Activated naive CD4-positive, alpha-beta T cell treated with anti-CD3 and anti-CD28 coated beads, Interleukin-2, amount 50 U/mL, for 16 hours (primary cell): Measurements from ENCODE around the gene SCAF1.
"Not testable (repeated sequence)": the region's sequence is repeated elsewhere in the genome, so short reads cannot be mapped to it uniquely, and the experiment has no call there.

Experiments
- DNase-seq: peaks from one replicate; pipeline ENCODE4 v3.0.0-alpha.2; 2020

Gene SCAF1

DNA sequence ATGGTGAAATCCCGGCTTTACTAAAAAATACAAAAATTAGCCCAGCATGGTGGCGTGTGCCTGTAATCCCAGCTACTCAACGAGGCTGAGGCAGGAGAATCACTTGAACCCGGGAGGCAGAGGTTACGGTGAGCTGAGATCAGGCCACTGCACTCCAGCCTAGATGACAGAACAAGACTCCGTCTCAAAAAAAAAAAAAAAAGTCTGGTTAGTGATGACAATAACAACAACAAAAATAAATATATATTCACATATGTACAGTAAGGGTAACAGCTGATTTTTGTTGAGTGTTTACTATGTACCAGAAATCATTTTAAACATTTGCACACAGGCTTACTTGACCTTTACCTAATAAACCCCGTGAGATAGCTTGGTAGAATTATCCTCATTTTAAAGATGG lies 25.1 kb upstream of the SCAF1 start:
- DNase-seq, result no peak

DNA sequence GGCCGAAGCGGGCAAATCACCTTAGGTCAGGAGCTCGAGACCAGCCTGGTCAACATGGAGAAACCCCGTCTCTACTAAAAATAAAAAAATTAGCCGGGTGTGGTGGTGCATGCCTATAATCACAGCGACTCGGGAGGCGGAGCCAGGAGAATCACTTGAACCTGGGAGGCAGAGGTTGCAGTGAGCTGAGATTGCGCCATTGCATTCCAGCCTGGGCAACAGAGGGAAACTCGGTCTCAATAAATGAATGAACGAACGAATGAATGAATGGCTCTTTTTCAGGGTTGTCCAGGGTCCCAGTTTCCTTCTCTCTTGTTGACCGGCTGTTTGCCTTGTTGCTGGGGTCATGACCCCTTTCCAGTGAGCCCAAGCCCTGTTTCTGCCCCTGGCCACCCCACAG lies 24.1 kb upstream of the SCAF1 start:
- not testable (repeated sequence) for DNase-seq

DNA sequence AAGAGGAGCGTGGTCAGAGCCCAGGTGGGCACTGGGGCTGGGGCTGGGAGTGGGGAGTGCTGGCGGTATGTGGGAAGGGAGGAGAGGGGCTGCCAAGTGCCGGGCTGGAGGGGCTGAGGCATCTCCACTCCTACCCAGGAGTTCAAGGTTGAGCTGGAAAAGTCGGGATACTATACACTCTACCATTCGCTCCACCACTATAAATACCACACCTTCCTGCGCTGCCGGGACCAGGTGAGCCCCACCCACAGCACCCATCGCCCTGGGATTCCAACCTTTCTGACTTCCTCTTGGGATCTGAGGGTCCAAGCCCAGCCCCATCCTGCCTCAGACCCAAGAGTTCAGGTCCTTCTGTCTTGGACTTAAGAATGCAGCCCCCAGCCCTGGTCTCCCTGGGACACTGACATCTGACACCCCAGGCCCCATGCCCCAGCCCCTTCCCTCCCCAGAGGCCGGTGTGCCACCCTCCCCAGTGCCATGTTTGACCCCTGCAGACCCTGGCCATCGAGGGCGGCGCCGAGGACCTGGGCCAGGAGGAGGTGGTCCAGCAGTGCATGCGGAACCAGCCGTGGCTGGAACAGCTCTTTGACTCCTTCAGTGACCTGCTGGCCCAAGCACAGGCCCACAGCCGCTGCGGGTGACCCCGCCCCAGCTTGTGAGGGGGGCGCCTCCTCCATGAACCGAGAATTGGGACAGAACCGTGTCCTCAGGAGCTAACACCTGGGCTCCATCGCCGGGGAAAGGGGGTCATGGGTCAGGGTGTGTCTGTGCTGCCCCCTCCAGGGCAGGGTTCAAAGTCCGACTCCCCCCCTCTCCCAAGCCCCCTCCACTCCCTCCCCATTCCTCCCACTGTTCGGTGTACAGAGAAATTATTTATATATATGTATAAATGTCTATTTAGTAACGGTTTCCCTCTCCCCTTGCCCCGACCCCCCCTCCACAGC lies 16.8 kb upstream of the SCAF1 start:
- DNase-seq, result no peak

DNA sequence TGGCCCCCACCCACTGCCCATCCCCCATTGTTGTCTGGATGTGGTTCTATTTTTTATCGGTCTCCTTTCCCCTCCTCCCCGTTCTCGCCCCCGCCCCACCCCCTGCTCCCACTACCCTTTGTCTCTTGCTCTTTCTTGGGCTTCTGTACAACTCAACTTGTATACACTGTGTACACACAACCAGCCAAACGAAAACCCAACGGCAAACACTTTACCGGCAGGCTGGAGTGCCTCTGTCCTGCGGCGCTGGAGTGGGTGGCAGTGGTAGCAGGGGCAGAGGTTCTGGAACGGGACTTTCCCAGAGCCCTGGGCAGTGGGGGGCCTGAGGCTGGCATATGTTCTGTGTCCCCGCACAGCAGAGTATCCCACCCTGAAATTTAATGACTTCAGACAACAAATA lies 15.8 kb upstream of the SCAF1 start:
- DNase-seq, result no peak

DNA sequence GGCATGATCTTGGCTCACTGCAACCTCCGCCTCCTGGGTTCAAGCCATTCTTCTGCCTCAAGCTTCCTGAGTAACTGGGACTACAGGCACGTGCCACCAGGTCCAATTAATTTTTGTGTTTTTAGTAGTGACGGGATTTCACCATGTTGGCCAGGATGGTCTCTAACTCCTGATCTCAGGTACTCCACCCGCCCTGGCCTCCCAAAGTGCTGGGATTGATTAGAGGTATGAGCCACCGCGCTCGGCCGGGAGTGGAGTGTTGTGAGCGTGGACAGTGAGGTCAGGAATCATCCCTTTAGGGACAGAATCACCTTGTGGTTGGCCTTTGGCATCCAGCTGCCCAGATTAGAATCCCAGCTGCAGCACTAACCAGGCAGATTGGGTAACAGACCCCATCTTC lies 12.3 kb upstream of the SCAF1 start:
- no peak for DNase-seq

DNA sequence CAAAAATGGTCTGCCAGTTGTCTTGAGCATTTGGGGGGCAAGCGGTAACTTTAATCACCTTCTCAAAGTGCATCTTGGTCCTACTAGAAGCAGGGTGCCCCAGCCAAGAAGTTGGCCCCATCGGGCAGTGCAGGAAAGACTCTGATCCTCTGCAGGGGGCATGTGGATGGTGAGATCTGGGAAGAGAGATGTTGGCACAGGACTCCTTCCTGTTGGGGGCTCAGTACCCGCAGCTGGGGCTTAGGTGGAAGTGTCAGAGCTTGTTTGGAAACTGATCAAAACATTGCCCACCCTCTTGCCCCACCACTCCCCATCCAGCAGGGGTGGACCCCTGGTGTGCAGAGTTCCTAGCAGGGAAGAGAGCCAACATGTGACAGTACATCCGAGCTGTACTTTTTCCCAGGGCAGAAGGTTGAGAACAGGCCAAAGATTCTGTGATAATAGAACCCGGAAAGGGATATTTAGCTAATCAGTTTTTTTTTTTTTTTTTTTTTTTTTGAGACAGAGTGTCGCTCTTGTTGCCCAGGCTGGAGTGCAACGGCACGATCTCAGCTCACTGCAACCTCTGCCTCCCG lies 10.9 kb upstream of the SCAF1 start:
- no peak for DNase-seq

DNA sequence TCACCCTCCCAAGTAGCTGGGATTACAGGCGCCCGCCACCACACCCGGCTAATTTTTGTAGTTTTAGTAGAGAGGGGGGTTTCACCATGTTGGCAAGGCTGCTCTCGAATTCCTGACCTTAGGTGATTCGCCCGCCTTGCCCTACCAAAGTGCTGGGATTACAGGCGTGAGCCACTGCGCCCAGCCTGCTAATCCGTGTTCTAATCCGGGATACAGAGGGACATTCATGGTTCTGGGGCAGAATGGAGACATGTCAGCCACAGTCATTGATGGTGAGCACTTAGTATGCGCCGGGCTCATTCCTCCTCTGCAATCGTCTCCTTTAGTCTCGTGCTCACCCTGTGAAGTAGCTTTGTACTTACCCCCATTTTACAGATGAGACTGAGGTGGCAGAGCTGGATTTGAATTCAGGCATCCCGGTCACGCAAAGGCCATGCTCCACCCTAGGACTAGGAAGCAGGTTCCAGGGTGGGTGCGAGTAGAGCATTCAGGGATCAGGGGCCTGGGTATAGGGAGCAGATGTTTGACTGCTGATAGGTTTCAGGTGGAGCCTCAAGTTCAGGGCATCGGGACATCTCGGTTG lies 10.3 kb upstream of the SCAF1 start:
- DNase-seq, result no peak

DNA sequence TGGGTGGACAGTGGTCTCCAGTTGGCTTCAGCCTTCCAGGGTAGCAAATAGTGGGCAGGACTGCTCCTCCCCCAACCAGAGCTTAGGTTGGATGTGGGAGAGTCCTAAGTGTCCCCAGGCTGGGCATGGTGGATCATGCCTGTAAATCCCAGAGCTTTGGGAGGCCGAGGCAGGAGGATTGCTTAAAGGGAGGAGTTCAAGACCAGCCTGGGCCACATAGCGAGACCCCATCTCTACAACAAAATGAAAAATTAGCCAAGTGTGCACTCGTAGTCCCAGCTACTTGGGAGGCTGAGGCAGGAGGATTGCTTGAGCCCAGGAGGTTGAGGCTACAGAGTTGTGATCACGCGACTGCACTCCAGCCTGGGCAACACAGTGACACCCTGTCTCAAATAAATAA lies 9.4 kb upstream of the SCAF1 start:
- DNase-seq, result no peak

DNA sequence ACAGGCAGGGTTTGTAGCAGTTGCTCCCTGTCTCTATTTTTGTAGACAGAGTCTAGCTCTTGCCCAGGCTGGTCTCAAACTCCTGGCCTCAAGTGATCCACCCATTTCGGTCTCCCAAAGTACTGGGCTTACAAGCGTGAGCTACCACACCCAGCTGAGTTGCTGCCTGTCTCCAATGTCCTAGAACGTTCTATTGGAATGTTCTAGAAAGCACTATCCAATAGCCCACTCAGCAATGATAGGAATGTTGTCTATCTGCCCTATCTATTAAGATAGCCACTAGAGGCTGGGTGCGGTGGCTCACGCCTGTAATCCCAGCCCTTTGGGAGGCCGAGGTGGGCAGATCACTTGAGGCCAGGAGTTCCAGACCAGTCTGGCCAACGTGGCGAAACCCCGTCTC lies 8.7 kb upstream of the SCAF1 start:
- not testable (repeated sequence) for DNase-seq

DNA sequence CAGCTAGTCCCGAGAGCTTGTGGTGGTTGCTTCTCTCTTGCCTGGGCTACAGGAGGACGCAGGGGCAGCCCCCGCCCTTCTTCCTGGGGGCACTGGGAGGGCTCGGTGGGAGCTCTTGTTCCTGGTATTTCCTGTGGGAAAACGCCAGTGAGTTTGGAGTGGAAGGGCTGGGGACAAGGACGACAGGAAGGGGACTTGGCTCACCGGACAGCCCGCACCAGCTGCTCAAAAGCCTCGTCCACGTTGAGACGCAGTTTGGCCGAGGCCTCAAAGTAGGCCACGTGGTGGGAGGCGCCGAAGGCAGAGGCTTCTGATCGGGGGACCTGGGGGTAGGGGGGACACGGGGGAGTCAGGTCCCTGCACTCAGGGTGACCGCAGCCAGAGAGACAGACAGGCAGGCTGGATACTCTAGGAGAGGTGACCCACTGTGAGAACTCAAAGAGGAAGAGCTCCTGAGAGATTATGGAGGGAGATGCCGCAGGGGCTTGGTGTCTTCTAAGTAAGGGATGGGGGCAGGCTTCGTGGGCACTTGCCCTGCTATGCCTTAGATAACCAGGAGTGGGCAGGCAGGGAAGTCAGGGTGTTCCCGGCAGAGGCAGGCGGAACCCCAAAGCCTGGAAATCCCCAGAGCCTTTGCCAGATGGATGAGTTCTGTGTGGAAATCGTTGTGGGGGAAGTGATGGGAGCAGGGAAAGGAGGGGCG lies 6.3 kb upstream of the SCAF1 start:
- DNase-seq, result no peak

DNA sequence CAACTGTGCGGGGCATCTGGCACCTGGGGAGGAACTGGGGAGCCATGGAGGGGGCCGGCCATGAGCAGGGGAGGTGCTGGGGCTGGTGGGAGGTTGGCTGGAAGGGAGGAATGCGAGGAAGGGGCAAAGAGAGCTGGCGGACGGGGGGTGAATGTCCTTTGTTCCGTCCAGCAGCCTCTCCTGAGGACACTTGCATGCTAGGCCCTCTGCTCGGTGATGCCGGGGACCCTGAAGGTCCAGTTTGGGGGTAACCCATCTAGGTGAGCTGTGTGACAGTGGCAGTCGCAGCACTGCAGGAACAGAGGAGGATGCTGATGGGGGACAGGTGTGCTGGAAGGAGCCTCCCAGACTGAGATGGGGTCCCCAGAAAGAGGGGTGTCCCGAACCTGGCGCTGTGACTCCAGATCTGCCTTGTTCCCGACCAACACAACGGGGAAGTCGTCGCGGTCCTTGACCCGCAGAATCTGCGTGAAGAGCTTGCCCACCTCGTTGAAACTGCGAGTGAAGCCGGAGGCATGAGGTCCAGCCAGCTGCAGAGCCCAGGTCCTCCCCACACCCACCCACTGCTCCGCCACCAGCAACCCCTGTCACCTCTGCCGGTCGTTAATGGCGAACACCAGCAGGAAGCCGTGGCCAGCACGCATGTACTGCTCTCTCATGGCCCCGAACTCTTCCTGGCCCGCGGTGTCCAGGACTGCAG lies 5.6 kb upstream of the SCAF1 start:
- no peak for DNase-seq

DNA sequence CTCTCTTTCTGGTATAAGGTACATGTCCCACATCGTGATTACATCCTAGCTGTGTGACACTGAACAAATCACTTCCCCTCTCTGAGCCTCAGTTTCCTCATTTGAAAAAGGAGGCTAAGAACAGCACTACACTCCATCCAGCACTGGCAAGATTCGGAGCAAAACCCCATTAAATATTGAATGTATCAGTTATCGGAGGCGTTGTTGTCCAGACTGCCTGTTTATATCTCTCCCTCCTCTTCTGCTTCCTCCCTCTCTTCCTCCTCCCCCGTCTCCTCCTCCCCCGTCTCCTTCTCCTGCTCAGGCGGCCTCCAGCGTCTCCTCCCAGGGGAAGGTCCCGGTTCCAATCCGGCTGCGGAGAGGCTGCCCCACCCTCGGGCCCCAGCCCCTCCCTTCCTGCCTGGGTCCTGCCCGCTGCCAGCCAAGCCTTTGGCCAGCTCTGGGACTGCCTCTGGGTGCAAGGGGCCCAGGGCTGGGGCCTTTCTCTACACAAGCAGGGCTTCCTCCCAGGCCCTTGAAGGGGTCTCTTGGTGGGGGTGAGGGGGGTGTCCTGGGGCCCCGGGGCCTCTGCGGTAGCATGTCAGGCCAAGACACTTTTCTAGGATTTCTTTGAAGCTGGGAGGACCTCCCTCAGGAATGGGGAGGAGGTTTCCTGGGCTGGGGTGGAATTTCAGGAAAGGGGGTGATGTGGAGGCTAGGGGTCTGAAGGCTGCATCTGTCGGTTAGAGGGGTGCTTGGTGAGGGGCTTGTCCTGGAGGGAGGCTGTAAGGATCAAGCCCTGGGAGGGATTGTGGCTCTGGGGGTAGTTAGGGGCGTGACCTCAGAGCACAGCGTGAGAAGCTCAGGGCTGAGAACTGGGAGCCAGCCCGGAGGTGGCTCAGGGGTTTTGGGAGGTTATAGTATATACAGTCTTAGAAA lies 3.9 kb upstream of the SCAF1 start:
- no peak for DNase-seq

DNA sequence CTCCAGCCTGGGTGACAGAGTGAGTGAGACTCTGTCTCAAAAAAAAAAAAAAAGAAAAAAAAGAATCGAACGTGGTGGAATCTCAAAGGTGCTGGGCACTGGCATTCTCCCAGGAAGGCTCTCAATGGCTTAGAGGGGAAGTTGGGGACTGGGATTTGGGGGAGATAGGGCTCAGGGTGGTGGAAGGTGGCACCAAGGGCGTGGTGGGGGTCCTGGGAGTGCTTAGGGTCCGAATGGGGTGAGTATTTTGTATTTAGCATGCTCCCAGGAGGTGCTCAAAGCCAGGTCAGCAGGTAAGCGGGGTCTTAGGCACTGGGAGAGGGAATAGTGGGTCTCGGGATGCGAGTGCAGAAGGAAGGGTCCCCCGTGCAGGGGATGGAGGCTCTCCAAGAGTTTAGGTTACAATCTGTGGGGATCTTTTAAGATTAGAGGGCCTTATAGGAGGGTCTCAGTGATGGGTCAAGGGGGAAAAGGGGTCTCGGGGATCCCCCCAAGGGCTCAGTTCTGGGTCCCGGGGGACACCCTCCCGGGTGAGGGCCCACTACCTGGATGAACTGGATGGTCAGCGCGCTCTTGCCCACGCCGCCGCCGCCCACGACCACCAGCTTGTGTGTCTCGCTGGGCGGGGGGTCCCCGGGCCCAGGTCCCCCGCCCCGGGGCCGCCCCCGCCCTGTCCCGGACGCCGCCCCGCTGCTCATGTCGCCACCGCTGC lies 2.5 kb upstream of the SCAF1 start:
- DNase-seq, result no peak

DNA sequence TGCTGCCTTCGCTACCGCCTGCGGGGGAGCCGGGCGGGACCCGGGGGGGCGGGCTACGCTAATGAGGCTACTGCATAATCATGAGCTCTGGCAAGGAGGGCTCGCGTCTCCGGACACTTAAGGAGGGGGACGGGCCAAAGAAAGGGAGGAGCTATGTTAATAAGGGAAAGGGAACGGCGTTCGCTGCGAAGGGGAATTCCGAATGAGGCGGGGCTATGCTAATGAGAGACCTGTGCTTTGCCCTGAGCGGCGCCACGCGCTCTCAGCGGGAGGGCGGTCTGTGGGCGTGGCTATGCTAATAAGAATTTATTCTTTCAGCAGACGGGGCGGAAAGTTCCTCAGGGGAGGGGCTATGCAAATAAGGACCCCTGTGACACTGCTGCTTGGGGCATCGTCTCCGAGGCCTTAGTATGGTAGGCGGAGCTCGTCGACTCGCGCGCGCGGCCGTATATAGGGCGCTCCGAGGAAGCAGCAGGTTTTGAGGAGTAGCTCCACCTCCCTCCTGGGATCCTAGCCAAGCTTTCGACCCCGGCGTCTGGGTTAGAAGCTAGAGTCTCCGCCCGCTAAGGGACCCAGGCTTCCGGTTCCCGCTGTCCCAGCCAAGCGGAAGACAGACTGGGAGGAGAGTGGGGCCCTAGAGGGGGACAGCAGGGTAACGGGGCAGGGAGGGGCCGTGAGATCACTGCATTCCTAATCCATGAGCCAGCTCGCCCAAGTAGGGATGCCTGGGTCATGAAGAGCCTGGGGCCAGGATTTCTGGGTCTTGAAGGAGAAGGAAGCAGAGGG lies 1.7 kb upstream of the SCAF1 start, which contains the start of gene RRAS:
RRAS (minus strand) TSS at position 31 of the 786 bp plus-strand sequence. CDS start 45 bp downstream, outside the sequence.
- DNase-seq, result peak; percentile 100

DNA sequence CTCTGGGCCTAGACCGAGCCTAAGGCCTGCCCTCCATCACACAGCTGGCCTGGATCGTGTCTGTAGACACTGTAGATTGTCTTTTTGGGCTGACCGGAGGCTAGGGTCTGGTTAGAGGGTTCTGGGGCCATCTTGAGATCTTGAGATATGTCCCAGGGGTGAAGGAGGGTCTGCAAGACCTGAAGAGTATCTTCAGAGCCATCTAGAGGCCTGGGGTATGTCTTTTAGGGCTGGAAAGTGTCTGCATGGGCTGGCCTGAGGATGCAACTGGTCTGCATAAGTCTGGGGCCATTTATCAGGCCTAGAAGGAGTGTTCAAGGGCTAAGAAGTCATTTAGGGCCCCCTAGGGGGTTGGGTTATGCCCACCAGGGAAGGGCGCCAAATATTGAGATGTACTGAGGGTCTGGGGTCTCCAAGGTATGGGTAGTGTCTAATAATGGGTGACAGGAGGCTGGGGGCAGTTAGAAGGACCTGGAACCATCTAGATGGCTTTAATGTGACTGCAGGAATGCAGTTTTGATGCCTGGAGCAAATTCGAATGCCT lies 555 bp downstream of the SCAF1 start:
- no peak for DNase-seq

DNA sequence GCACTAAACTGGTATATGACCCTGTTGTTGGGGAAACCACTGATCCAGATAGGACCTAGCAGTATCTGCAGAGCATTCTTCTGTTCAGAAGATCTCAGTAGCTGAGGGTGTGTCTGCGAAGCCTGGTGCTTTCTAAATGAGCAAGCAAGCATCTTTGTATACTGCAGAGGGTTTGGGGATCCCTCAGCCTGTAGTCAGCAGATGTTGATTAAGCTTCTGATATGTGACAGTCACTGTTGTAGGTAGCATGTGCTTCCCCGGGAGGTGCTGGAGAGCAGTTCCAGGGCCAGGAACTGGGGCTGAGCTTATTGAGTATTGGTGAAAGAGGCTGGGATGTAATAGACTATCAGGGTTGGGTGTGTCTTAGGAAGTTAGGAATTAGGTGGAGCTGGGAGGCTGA lies 1.5 kb downstream of the SCAF1 start:
- no peak for DNase-seq

DNA sequence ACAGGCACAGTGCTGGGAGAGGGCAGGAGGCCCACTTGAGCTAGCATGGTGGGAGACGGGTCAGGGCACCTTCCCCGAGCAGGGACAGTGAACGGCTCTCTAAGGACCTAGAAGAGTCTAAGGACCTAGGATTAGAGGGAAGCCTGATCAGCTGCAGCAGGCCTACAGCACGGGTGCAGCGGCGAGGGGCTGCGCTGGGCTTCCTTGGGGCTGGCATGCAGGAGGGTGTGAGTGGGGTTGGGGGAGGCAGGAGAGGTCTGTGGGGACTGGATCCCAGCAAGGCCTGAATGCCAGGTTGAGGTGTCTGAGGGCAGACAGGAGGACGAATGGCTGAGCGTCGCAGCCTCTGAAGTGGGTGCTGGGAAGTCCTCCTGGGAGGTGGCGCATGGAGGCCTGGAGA lies 3.6 kb downstream of the SCAF1 start:
- DNase-seq, result no peak

DNA sequence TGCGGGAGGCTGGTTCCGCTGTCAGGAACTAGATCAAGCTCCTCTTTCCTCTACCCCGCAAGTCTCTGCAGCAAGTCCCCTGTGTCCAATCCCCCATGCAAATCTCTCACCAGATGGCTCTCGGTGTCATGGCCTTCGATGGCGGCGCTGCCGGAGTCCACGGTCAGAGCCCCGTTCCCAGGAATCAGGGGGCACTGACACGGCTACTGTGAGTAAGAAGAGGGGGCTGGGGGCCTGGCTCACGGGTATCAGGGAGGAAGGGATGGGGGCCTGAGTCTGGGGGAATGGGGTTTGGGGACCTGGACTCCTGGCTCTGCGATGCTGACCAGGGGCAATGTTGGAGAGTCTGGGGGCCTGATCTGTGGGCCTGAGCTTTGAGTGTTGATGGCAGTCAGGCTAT lies 4.0 kb downstream of the SCAF1 start:
- no peak for DNase-seq

DNA sequence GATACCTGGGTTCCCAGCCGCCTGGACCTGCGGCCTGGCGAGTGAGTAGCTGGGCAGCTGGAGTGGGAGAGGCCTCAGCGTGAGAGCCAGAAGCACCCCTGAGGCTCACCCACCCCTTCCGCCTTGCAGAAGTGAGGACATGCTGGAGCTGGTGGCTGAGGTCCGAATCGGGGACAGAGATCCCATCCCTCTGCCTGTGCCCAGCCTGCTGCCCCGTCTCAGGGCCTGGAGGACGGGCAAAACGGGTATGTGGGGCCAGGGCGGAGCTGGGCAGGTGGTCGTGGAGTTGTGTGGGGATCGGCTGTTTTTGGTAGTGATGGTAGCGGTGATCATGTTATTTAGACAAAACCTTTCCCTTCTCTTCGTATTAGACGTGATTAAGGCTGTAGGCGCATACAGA lies 4.6 kb downstream of the SCAF1 start:
- no peak for DNase-seq
